Measurements from ENCODE around the gene RAPGEF1.

Gene RAPGEF1

DNA sequence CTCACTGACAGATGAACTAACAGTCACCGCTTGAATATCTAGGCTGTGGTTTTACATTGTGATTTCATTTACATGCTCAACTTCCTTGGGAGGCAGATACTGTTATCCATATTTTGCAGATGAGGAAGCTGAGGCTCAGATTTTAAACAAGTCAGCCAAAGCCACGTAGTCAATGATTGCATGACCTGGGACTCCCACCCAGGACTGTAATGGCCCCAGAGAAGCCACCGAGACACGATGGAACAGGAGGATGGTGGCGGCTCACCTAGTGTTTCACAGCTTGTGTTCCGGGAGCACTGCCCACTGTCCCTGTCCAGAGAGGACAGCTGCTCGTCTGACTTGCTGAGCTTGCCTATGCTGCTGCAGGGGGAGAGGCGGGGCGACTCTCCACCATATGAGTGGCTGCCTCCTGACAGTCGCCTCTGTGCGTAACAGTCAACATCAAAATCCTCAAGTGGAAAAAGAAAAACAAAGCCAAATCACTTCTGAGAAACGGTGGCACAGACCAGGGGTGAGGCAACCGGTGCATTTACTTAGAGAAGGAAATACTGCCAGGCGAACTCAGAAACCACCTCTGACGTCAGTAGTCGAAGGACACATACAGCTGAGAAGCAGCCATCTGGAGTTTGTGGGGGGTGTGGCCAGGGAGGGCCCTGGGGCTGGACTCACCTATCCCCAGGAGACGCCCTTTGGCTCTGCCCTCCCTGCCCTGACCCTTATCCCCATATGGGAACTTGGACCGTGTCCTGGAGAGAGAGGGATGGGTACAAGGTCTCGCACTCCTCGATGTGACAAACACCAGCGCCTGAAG is 112.0 kb downstream of the RAPGEF1 start:
- H3K4me3 ChIP-seq (ENCODE audit: low read depth, low read length): no peak overlapping the region
- no peak for TF ChIP-seq CTCF (IDR thresholded peaks at IDR 0.05; ENCODE audit: borderline replicate concordance, insufficient read depth, low read depth, low read length)

- H3K4me3 ChIP-seq (ENCODE audit: low read depth, low read length): no peak overlapping the region
- TF ChIP-seq CTCF (IDR thresholded peaks at IDR 0.05; ENCODE audit: borderline replicate concordance, insufficient read depth, low read depth, low read length): no peak
Measured at GRCh38 chr9:131627326-131627647, 112.6 kb downstream of the RAPGEF1 start.

- H3K4me3 ChIP-seq (ENCODE audit: low read depth, low read length): no peak overlapping the region
- TF ChIP-seq CTCF (IDR thresholded peaks at IDR 0.05; ENCODE audit: borderline replicate concordance, insufficient read depth, low read depth, low read length): no peak
Measured at GRCh38 chr9:131625790-131626670, 113.8 kb downstream of the RAPGEF1 start.

- TF ChIP-seq CTCF (IDR thresholded peaks at IDR 0.05; ENCODE audit: borderline replicate concordance, insufficient read depth, low read depth, low read length): no peak
- H3K4me3 ChIP-seq (ENCODE audit: low read depth, low read length): no peak overlapping the region
Measured at GRCh38 chr9:131625508-131625787, 114.4 kb downstream of the RAPGEF1 start.

- no peak overlapping the region for H3K4me3 ChIP-seq (ENCODE audit: low read depth, low read length)
- TF ChIP-seq CTCF (IDR thresholded peaks at IDR 0.05; ENCODE audit: borderline replicate concordance, insufficient read depth, low read depth, low read length): no peak
Measured at GRCh38 chr9:131624636-131625507, 115.0 kb downstream of the RAPGEF1 start.

- no peak for TF ChIP-seq CTCF (IDR thresholded peaks at IDR 0.05; ENCODE audit: borderline replicate concordance, insufficient read depth, low read depth, low read length)
- no peak overlapping the region for H3K4me3 ChIP-seq (ENCODE audit: low read depth, low read length)
Measured at GRCh38 chr9:131623655-131624330, 116.1 kb downstream of the RAPGEF1 start.
